AML-193 (cell line): ENCODE measurements around the gene ZXDC.

Experiments
- DNase-seq, 2 experiments: peaks; one replicate each; lab custom pipeline; 2025; lab: John Stamatoyannopoulos, UW

Gene ZXDC

DNA sequence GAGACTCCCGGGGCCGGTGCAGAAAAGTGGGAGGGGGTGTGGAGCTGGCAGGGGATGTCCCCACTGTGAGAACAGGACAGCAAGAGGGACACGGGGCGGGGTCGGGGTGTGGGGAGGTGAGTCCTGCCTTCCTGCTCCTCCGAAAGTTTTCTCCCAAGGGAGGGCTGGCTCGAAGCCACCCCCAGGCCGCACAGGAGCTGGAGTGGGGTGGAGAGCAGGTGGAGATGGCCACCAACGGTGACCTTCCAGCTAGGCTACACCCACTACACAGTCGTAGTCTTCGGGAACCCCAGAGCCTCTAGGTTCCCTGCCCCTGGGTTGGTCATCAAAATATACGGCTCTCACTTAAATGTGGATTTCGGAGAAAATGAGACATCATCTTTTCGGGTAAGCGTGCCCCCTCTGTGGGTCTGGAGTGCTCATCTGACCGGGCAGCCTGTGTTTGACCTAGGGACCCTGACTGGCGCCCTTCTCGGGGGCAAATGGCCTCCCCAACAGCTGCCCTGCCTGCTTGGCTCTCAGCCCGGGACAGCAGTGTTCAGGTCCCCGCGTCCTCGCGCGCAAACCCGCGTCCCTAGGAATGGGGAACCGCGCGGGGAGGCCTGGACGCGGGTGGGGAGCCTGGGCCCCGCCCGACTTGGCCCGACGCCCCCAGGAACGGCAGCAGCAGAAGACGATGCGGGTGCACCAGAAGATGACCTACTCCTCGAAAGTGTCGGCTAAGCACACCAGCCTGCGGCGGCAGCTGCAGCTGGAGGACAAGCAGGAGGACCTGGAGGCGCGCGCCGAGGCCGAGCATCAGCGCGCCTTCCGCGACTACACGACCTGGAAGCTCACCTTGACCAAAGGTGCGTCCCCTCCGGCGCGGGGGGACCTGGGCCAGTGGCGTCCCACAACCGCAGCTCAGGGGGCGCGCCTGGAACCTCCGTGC, 59.8 kb downstream of the ZXDC start:
- no peak for DNase-seq

DNA sequence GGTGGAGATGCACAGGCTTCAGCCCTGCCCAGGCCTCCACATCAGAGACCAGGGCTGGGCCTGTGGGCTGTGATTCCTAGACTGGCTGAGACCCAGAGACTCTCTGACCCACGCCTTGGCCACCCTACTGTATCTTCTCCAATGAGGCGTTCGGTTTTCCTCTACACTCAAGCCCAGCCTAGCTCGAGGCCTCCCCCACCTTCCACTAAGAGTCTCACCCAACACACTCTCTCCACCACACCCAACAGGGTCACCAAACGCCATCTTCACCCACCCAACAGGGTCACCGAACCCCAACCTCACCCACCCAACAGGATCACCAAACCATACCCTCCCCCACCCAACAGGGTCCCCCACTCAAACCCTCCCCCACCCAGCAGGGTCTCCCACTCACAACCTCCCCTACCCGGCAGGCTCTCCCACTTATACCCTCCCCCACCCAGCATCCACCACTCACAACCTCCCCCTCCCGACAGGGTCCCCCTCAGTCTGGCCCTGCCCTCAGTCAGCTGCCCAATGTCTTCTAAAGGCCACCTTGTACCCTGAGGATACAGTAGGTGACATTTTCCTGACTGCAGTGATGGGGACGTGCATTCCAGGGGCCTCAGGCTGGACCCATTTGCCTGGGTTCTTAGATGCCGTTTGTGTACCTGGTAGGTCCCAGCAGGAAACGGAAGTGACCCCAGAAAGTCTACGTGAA, 60.6 kb downstream of the ZXDC start:
- DNase-seq: no peak

DNA sequence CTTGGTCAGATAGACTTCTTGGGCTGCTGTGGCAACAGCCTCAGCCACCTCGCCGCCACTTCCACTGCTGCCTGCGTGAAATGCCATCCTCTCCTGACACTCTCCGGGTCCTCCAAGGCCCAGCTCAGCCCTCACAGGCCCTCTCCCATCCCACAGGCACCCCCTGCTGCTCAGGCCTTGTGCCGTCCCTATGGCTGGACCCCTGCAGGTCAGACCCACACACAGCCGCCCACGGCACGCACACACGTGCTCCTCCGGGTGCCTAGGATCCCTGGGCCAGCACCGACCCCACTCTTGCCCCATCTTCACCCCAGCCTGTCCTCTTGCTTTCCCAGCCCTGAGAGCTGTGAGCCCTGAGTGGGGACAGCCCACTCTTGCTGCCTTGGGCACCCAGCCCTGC, 61.3 kb downstream of the ZXDC start:
- no peak for DNase-seq

DNA sequence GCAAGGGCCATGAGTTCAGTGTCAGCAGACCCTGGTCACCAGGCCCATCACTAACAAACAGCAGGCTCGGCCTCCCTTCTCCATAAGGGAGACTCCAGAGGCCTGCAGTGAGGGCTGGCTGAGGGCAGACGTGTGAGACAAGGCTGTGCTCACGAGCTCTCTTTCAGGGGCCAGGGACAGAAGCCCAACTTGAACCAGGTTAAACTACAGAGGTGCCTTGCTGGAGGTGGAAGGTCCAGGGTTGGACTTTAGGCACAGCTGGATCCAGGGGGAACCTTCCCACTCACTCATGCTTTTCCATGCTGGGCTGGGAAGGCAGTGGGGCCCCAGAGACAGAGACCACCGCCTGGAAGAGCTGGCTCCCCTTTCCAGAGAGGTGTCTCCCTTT, 62.0 kb downstream of the ZXDC start:
- no peak for DNase-seq

DNA sequence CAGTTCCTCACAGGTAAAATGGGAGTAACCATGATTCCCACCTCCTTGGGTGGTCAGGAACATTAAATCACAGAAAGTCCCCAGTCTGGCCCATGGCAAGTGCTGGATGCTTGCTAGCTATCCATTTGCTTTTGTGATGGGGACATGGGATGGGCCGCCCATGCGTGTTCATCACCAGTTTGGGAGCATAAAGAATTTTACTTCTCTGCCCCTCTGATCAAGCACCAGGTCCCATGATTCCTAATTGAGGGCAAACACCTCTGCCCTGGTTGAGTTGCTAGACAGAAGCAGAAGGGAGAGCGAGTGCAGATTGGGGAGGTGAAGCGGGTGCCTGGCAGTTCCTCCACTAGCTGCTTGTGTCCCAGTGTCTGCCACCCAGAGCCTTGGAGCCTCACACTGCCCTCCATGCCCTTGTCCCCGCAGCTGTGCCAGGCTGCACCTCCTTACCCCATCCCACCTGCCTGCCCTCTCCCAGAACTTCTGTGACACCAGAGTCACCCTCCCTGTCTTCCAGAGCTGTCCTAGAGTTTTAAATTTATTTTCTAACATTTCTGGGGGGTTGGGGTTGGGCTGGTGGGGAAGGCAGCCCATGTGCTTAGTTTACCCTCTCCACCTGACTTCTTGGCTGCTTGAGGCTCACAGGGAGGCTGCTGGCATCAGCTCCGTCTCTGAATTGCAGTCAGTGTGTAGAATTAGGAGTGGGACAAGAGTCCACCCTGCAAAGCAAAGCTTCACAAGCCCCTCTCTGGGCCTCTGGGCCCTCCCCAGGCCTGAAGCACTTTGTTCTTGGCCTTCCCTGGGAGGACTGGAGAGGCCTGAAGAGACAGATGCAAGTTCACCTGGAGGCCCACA, 62.6 kb downstream of the ZXDC start:
- DNase-seq: no peak

DNA sequence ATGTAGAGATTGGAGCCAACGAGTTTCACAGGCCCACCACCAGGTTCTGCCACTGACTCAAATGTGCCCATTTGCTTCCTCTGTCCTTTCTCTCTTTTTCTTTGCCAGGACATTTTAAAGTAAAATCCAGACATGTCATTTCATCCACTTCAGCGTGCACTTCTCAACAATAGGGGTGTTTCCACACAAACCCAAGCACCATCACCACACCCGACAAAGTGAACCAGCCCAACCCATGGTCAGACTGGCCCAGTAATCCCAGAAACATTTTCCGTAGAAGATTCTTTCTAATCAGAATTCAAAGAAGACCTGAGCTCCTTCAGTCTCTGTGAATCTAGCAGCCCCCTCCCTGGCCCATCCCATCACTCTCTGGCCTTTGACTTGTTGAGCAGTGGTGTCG, 67.6 kb downstream of the ZXDC start:
- no peak for DNase-seq

DNA sequence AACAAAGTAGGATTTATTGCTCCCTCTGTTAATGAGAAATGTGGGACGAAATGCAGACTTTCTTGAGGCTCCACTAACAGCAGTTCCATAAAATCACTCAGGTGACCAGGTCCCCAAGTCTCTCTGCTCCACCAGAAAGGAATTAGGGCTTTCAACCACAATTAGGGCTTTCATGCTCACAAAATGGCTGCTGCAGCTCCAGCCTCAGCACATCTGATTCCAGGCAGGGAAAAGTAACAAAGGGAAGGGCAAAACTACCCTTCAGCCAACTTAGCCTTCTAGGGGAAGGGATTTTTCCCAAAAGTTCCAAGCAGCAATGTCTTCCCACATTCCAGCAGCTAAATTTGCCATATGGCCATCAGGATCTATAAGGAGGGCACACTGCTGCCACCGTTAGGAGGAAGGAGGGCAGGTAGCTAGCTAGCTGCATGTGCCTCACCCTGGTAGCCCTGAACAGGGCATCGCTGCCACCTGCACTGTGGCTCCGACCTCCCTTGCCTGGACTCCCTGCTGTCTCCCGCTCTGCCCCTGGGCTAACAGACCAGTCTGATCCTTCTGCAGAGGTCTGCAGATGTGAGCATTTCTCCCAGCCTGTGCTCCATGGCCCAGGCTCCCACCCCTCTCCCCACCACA, 68.2 kb downstream of the ZXDC start:
- no peak for DNase-seq

DNA sequence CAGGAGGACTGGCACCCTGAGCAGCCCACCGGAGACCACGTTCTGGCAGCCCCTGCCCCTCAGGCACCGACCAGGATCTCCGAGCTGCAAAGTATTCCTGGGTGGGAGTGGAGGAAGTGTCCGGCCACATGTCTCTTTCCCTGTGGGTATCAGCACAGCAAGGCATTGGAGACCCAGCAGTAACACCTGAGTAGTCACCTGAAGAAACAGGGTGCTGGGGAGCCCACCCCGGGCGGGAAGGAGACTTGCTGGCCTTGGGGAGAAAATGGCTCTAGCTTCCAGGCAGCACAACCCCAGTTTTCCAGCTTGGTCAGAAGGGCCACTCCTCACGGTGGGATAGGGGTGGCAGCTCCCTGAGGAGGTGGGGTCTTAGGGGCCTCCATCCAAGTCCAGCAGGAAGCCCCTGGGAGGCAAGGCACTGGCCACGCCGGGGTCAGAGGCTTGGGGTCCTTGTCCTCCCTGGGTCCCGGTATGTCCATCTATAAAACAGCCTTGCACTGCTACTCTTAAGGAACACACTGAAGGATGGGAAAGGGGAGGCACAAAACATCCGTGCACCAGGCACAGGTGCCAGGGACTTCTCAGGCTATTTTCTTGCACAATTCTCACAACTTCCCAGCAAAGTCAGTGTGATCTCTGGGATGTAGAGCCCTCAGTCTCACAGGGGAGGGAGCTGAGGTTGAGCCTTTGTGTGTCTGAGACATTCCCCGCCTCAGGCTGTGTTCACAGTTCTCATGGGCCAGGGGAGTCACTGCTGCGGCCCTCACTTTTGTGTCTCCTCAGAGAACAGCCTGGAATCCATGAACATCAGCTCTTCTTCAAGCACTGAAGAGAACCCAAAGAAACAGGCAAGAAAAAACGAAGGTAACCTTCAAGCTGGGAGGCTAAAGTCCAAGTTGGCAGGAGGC, 69.0 kb downstream of the ZXDC start:
- no peak for DNase-seq

DNA sequence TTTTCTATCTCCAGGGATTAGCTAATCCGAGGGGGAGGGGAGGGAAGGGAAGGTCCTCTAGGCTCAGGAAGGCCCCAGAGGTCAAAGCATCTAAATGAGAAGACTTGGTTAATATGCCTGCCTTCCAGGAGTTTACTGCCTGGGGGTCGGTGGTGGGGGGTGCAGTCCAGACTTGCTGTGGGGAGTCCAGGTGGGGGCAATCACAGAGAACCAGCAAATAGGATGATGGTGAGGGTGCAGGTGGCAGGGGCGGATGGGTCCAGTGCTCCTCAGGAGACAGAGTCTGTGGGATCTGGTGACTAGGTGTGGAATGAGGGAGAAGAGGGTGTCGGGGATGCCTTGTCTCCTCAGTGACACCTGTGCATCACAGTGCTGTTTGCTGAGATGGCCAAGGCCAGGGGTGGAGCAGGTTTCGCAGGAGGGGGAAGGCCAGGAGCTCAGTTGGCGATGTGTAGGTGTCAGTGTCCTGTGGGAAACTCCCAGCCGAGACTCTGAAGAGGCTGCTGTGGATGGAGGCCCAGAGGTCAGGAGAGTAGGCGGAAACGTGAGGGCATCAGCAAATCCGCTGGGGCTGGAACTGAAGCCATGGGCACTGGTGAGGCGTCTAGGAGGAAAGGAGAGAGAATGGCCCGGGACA, 72.9 kb downstream of the ZXDC start:
- no peak for DNase-seq

DNA sequence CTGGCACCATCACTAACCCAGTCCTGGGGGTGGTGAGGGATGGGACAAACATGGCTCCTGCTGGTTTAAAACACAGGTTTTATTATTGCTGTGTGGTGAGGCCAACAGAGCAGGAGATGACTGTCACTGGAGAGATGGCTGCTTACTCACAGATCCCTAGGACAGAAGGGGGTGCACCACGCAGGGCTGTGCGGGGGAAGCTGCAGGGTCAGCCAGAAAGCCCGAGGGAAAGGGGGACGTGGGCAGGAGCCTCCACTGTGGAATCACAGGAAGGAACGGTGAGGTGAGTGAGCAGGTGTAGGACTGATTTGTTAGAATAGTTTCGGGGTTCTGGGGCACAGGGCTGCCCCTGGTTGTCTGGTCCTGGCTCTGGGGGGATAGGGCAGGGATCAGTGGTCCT, 73.5 kb downstream of the ZXDC start:
- no peak for DNase-seq

DNA sequence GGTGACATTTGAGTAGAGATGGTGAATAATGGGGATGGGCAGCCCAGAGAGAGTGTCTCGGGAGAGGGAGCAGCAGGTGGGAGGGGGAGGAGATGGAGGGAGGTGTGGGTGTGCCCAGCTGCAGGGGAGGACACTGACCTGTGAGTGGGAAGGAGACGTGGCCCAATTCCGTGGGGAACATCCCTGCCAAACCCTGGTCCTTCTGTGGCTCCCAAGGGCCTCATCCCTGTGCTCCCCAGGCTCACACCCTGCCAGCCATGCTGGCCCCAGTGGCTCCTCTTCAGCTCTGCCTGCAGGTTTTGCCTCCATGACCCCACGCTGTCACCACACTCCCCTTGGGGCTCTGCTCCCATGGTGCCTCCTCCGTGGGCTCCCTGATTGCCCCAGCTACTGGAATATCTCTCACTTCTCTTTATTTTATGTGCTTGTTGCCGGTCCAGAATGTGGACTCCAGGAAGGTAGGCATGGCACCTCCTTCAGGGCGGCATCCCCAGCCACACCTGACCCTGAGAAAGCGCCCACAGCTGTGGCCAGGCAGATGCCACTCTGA, 74.0 kb downstream of the ZXDC start:
- DNase-seq: no peak

DNA sequence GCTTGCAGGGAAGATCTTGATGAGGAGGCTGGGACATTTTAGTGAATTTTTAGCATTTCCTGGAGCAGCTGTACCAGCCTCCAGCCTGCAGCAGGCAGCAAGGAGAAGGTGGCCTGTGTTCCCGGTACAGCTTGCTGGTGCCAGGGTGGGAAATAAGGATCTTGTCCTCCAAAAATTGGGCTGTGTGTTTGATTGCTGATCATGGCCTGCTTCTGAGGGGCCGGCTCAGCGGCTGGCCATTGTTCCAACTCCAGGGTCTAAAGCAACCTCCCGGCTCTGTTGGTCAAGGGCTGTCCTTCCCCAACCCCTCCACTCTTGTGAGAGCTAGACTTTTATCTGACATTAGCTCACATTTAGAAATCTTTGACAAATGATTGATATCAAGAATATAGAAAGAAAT, 75.9 kb downstream of the ZXDC start:
- DNase-seq: no peak

DNA sequence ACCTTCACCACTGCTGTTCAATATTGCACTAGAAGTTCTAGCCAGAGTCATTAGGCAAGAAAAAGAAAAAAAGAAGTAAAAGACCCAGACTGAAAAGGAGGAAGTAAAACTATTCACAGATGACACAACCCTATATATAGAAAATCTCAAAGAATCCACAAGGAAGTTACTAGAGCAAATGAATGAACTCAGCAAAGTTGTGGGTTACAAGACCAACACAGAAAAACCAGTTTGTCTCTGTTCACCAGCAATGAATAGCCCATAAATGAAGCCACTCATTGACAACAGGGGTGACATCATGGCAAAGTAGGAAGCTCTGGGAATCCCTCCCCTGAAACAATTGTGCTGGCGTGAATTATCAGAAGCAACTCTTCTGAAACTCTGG, 76.3 kb downstream of the ZXDC start:
- DNase-seq: peak; percentile 66 to 72

DNA sequence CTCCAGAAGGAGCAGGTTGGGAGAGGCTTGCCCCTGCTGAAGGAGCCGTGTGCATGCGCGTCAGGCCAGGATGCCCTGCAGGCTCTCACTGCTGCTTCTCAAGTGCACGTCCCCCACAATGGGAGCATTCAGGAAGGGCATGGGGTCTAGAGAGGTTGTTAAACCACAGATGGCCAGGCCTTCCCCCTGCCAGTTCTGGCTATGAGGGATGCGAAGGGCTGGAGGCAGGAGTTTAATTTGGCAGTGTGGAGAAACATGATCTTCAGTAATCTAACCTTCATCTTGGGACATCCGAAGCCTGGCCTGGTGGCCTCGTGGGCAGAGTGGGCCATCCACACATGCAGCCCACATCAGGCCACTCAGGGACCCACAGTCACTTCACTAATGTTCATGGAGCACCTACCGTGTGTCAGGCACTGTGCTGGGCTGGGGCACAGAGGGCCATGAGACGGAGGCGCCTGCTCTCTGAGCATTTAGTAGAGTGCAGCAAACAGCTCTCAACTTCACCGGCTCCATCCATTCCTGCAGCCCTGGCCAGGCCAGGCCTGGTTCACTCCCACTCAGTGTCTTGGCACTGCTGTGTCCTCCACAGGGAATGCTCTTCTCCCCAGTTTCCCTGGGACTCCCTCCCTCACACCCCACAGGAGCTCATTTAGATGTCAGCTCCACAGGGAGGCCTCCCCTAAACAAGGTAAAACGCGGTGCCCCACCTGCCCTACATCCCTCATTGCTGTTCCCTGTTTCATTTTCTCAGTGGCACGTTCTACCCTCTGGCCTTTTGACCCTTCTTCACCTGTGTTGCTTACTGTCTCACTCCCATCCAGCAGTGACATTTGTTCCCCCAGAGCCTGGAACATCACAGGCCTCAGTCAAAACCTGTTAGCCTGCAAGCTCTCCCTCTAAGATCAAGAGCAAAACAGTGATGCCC, 77.0 kb downstream of the ZXDC start:
- no peak for DNase-seq

DNA sequence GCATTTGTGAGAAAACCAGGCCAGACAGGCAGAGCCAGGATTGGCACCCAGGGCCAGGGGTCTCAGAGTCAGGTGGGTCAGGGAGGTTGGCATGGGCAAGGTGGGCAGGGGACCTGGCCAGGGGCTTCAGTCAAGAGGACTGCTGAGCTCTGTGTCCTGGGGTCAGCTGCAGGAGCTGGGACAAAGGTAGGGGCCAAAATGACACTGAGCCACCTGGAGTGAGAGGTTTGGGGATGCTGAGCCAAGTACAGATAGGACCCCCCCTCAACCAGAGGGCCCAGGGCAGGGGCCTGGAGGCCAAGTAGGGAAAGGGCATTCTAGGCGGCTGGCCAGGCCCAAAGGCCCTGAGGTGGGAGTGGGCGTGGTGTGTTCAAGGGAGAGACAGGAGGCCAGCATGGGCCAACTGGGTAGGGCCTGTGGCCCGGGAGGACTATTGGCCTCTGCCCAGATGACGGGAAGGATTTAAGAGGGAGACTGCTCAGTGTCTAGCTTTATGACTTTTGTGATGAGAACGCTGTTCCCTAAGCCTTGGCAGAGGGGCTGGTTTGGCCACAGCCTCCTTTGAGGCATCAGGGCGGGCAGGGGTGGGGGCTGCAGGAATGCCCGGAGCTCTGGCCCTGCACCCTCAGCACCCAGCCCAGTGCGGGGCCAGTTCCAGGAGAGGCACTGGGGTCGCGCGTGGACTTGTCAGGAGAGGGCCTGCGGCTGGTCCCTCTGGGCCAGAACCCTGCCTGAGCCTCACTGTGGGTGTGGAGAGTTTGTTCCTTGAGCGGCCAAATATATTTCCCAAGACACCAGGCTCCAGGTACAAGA, 77.9 kb downstream of the ZXDC start:
- no peak for DNase-seq

DNA sequence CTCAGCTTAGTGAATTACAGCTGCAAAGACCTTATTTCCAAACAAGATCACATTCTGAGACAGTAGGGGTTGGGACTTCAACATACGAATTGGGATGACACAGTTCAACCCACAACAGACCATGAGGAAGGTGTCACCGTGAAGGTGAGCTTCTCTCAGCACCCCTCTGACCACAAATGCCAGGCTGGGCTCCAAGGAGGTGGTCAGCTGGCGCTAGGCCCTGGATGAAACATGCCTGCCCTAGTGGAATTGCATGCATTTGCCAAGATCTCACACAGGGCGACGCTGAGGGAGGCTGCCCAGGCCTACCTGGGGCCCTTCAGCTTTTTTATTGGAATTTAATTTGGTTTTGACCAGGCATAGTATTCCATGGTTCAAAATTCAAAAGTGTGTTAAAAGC, 79.2 kb downstream of the ZXDC start:
- DNase-seq: no peak

DNA sequence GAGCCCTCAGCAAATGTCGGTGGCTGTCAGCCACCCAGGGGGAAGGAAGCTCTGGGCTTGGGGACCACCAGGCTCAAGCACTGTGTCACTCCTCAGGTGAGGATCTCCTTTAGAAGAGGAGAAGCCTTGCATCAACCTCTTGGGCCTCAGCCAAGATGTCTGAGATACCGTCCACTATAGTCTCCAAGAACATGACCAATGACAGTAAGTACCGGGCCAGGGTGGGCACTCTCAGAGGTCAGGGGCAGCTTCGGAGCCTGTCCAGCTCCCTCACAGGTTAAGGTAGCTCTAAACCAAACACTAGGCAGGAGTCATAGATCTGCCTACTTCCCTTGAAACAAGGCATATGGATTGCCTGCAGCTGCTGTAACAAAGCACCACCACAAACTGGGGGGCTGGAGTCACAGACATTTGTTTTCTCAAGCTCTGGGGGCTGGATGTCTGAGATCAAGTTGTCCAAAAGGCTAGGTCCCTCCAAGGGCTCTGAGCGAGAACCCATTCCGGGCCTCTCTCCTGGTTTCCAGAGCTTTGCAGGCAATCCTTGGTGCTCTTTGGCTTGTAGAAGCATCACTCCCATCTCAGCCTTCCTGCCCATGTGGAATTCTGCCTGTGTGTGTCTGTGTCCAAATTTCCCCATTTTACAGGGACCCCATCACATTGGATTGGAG, 79.7 kb downstream of the ZXDC start:
- DNase-seq: no peak

DNA sequence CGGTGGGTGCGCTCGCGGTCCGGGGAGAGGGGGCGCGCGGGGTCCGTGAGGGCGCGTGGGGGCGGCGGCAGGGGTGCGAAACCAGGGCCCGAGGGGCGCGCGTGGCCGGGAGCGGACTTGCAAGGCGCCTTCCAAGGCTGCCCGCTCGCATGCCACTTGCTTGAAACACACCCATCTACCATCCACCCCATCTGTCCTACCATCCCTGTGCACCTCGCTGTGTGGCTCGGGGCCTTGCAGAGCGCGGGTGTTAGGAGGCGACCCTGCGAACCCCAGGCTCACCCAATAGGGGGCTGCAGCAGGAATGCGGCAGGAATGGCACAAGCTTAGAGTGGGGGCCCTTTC, 80.7 kb downstream of the ZXDC start:
- DNase-seq: no peak
